Skin epidermis (tissue), 12 donors: Measurements from ENCODE around the gene EMC10.
"Not testable (repeated sequence)": the region's sequence is repeated elsewhere in the genome, so short reads cannot be mapped to it uniquely, and the experiment has no call there.

Experiments used
- H3K27ac ChIP-seq, 21 experiments: fragments of 200-600 bp; sonication (generic) in 11 of 21; one replicate each; pipeline ENCODE4 v1.5.0; 2020; ENCODE audit warnings: mild to moderate bottlenecking in 3 of 21, inconsistent platforms in 2 of 21, moderate library complexity in 2 of 21
- H3K4me3 ChIP-seq, 7 experiments: fragments of 200-600 bp; sonication (generic) in 2 of 7; one replicate each; pipeline ENCODE4 v1.5.0; 2020; ENCODE audit warnings: inconsistent platforms in 2 of 7, mild to moderate bottlenecking in 2 of 7, moderate library complexity in 1 of 7

The EMC10 gene

DNA sequence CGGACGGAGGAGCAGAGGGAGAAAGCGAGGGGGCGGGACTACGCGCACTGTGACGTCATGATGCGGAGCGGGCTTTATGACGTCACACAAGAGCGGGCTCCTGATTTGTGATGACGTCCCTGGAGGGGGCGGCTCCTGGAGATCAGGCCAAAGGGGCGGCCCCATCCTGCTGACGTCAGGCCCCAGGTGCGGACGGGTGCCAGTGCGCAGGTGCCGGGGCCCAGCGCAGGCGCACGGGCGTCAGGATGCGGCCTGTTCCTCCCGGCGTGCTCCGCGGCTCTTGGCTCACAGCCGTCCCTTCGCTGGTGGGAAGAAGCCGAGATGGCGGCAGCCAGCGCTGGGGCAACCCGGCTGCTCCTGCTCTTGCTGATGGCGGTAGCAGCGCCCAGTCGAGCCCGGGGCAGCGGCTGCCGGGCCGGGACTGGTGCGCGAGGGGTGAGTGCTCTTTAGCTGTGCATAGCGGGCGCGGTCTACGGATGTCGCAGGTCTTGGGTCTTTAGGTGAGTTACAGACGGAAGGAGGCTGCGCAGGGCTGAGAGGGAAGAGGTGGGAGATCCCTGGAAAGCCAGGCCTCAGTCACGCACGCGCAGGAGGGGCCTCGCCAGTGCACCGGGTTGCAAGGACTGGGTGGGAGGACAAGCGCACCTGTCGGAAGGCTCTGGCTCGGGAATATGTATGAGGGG is at the start of gene EMC10, which contains the start of gene GARIN5A:
EMC10 (plus strand) TSS at position 284 of the 683 bp plus-strand sequence; CDS start at position 322, 38 bp downstream.
GARIN5A (minus strand) TSS at position 625 of the 683 bp plus-strand sequence; CDS start at position 165, 460 bp downstream.
- peak within 1 kb of the TSS; percentile 53 to 92 (median 72) for H3K4me3 ChIP-seq
- H3K27ac ChIP-seq = peak within 1 kb of the TSS; percentile 35 to 92 (median 81)

DNA sequence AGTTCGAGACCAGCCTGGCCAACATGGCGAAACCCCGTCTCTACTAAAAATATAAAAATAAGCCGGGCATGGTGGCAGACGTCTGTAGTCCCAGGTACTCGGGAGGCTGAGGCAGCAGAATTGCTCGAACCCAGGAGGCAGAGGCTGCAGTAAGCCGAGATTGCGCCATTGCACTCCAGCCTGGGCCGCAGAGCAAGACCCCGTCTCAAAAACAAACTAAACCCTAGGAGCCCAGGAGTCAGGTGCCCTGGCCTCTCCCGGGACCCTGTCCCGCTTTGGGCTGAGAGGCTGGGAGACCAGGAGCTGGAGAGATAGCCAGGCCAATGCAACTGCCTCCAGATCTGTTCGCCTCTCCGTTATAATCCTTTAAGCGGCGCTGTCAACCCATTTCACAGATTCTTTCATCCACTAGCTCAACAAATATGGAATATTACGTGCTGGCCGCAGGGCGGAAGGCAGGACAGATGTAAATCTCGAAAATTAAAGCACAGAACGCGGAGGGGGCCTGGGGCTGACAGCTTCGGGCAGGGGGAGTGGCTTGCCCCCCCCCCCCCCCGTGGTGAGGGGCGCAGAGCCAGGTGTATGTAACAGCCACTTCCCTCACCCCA is 48.9 kb upstream of the EMC10 start:
- H3K27ac ChIP-seq = peak overlapping the region in 10 of 21 experiments; percentile 15 to 79 (median 63)
- peak overlapping the region in 5 of 7 experiments; percentile 2 to 37 (median 22) for H3K4me3 ChIP-seq

GRCh38 chr19:50427997-50428425 is 48.3 kb upstream of the EMC10 start:
- H3K27ac ChIP-seq = peak overlapping the region in 15 of 21 experiments; percentile 15 to 79 (median 62)
- H3K4me3 ChIP-seq = peak overlapping the region in 5 of 7 experiments; percentile 2 to 37 (median 22)

DNA sequence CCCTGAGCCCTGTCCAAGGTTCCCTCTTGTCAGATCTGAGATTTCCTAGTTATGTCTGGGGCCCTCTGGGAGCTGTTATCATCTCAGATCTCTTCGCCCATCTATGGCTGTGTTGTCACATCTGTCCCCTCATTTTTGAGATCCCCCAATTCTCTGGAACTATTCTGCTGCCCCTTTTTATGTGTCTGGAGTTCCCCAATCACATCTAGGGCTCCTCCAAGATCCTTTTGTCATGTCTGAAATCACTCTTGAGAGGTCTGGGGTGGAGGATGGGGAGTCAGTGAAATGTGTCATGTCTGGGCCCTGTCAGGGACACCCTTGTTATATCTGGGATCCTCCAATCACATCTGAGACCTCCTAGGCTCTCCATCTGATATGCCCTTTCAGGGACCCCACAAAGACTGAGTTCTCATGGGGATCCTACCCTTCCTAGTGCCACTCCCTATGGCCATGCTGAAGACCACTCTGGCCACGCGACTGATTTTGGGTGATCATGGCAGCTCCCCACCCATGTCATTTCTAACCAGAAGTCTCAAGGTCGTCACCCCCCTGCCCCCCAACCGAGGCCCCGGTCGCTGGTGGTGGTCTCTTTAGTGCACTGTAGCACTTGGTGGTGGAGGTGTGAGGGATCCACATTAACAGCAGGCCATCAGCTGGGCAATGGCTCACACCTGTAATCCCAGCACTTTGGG is 47.4 kb upstream of the EMC10 start:
- Histone ChIP-seq H3K27ac (peak overlapping the region in 1 of 21 experiments; percentile 56), H3K4me3 (no peak overlapping the region)

GRCh38 chr19:50430888-50431342 is 45.4 kb upstream of the EMC10 start:
- H3K4me3 ChIP-seq = peak overlapping the region in 6 of 7 experiments; percentile 51 to 79 (median 61)

DNA sequence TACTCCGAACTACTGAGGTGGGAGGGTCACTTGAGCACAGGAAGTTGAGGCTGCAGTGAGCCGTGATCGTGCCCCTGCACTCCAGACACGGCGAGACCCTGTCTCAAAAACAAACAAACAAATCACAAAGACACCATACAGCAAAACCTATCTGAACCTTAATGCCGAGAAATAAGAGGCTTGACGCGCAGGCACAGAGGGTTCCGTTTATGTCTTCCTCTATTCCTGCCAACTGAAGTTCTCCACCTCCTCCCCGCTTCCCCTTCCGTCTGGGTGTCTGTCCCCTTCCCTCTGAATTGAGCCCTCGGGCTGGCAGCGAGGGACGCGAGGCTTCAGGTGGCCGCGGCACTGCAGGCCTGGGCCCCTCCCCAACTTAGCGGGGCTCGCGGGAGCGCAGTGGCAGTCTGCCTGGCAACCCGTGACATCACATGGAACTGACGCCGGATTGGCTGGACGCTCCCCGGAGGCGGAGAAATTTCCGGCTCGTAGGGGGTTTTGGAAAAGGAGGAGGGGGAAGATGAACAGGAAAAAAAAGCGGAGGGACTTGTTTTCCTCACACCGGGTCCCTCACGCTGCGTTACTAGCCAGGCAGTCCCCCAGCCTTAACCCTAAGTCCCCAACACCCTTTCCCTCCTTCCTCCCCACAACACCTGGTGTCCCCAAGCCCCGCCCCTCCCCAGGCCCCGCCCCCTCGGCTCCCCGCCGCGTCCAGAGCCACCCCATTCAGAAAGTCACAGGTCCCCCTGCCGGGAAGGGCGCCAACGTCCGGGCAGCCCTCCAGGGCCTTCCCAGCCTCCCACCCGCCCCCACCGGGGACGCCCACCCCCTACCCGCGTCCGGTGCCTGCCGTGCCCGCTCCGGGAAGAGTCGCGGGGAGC is 44.7 kb upstream of the EMC10 start:
- peak overlapping the region; percentile 51 to 79 (median 61) for H3K4me3 ChIP-seq
- H3K27ac ChIP-seq = peak overlapping the region; percentile 50 to 94 (median 78)

More at GRCh38 chr19:50430888-50431342, 45.4 kb upstream of the EMC10 start:
- H3K27ac ChIP-seq = peak overlapping the region in 18 of 21 experiments; percentile 67 to 94 (median 82)

GRCh38 chr19:50432221-50433028 is 43.9 kb upstream of the EMC10 start, which contains the start of gene MYBPC2:
Gene MYBPC2, plus strand, starts transcription at chr19:50432892. Its CDS starts 62 bp downstream, at chr19:50432954.
- H3K4me3 ChIP-seq = peak within 1 kb of the TSS; percentile 51 to 79 (median 61)
- H3K27ac ChIP-seq = peak within 1 kb of the TSS; percentile 50 to 94 (median 78)

DNA sequence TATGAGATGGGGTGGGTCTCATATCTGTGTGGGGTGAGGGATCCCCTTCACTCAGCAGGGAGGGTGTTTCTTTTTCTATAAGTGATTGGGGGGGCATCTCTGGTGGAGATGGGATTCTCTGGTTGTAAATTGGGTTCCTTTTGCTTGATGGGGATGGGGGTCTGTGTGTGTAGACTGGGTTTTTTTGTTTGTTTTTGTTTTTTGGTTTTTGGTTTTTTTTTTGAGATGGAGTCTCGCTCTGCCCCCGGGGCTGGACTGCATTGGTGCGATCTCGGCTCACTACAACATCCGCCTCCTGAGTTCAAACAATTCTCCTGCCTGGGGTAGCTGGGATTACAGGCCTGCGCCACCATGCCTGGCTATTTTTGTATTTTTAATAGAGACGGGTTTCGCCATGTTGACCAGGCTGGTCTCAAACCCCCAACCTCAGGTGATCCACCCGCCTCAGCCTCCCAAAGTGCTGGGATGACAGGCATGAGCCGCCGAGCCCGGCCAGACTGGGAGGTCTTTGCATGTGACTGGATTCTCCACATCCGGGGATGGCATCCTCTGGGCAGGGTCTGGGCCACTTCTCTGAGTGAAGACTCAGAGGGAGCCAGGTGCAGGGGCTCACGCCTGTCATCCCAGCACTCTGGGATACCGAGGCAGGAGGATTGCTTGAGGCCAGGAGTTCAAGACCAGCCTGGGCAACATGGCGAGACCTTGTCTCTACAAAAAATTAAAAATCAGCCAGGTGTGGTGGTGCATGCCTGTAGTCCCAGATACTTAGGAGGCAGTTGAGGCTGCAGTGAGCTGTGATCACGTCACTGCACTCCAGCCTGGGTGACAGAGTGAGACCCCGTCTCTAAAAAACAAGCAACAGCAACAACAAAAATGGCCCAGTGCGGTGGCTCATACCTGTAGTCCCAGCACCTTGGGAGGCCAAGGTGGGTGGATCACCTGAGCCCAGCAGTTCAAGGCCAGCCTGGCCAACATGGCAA is 42.8 kb upstream of the EMC10 start:
- Histone ChIP-seq H3K4me3 (no peak overlapping the region), H3K27ac (no peak overlapping the region)

DNA sequence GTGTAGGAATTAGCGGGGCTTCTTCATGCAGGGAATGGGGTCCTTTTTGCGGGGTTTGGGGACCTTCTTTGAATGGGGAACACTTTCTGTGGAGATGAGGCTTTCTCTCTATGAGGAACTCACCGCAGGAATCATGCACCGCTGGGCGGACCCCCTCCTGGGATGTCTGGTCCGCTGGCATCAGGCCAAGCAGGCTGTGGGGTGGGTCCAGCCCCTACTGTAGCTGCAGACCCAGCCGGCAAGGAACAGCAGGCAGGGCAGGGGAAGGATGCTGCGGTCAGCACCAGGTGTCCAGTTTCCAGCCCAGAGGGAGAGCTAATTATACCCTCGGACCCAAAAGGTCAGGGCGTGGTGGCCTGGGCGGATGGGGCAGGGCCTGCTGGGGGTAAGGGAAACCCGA is 41.8 kb upstream of the EMC10 start:
- no peak overlapping the region for H3K4me3 ChIP-seq
- no peak overlapping the region for H3K27ac ChIP-seq

- Histone ChIP-seq H3K27ac (no peak overlapping the region), H3K4me3 (no peak overlapping the region)
Observed at GRCh38 chr19:50435221-50435620, 41.1 kb upstream of the EMC10 start.

DNA sequence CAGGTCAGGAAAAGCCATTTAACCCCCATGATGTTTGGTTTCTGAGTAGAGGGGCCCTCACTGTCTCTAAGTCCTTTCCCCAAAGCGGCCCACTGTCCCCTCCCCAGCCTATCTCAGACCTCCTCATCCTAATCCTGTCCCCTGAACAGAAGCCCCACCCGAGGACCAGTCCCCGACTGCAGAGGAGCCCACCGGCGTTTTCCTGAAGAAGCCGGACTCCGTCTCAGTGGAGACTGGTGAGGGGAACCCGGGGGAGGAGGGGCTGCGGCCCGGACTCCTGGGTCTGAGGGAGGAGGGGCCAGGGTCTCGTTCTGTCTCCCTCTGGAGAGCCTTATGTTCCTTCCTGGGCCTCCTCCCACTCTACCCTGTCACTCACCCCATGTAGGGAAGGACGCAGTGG is 40.7 kb upstream of the EMC10 start:
- Histone ChIP-seq H3K4me3 (no peak overlapping the region), H3K27ac (no peak overlapping the region)

DNA sequence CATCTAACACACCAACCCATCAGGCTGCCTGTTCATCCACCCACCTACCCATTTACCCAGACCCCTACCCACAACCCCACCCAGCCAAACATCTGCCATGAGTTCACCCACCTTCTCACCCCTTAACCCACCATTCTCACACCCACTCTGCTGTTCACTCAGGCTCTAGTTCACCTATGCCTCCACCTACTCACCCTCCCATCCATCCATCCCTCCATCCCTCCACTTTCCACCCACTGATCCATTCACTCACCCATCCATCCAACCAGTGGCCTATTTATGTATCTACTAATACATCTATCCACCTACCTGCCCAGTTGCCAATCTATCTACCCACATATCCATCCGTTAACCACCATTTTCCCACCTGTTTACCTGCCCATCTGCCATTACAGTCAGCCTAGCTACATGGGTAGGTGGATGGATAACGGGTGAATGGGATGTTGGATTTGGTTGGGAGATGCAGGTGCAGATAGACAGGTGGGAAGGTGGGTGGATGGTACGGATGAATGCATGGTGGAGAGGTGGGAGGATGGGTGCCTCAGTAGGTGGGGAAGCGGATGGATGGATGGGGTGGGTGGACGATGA is 38.4 kb upstream of the EMC10 start:
- no peak overlapping the region for H3K27ac ChIP-seq
- no peak overlapping the region for H3K4me3 ChIP-seq

DNA sequence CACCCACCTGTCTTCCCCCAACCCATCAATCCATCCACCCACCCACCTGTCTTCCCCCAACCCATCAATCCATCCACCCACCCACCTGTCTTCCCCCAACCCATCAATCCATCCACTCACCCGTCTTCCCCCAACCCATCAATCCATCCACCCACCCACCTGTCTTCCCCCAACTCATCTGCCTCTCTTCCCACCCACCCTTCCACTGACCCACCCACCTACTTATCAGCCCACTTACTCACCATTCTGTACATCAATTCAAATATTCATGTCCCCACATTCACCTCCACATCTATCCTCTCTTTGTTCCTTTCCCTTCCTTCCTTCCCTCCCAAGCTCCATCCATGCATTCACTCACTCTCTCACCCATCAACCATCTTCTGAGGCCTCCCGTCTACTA is 37.2 kb upstream of the EMC10 start:
- H3K27ac ChIP-seq, H3K4me3 ChIP-seq: not testable (repeated sequence)

- Histone ChIP-seq H3K27ac (no peak overlapping the region), H3K4me3 (no peak overlapping the region)
Observed at GRCh38 chr19:50444059-50444458, 32.2 kb upstream of the EMC10 start.

- H3K4me3 ChIP-seq = no peak overlapping the region
- H3K27ac ChIP-seq = no peak overlapping the region
Observed at GRCh38 chr19:50447053-50447452, 29.3 kb upstream of the EMC10 start.

DNA sequence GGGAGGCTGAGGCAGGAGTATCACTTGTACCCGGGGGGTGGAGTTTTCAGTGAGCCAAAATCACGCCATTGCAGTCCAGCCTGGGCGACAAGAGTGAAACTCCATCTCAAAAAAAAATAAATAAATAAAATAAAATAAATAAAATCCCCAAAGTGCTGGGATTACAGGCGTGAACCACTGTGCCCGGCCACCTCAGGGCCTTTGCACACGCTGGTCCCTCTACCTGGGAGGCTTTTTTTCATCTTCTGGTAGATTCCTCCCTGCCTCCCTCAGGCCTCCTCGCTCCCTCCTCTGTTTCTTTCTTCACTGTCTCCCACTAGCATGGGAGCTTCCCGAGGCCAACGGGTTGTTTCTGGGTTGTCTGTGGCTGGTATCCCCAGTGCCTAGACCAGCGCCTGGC is 28.6 kb upstream of the EMC10 start:
- Histone ChIP-seq H3K27ac (no peak overlapping the region), H3K4me3 (no peak overlapping the region)
